Measurements from ENCODE around the gene PRM1.

DNA sequence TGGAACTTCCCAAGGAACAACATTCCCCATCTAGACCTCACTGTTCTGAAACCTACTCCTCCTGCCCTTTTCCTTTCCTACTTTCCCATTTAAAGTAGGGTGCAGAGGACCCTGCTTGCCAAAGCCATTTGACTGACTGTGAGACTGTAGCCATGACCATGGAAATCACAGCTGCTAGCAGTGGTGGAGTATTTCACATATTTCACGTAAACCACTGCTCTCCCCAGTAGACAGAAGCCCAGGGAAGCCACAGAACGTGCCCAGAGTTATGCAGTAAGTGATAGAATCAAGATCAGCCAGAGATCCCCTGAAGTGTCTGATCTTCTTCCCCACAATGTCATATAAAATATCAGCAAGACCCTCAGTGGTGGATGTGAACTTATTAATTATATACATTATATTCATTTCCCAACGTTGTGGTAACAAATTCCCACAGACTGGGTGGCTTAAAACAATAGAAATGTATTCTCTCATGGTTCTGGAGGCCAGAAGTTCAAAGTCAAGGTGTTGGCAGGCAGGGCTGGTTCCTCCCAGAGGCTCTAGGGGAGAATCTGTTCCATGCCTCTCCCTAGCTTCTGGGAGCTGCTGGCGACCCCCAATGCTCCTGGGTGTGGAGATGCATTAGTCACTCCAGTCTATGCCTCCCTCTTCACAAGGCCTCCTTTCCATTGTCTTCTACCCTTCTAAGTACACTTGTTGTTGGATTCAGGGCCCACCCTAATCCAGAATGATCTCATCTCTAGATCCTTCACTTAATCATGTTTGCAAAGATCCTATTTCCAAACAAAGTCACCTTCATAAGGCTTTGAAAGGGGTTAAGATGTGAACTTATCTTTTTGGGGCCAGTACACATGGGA lies 20.7 kb upstream of the PRM1 start:
- TF ChIP-seq, protein P1, sequence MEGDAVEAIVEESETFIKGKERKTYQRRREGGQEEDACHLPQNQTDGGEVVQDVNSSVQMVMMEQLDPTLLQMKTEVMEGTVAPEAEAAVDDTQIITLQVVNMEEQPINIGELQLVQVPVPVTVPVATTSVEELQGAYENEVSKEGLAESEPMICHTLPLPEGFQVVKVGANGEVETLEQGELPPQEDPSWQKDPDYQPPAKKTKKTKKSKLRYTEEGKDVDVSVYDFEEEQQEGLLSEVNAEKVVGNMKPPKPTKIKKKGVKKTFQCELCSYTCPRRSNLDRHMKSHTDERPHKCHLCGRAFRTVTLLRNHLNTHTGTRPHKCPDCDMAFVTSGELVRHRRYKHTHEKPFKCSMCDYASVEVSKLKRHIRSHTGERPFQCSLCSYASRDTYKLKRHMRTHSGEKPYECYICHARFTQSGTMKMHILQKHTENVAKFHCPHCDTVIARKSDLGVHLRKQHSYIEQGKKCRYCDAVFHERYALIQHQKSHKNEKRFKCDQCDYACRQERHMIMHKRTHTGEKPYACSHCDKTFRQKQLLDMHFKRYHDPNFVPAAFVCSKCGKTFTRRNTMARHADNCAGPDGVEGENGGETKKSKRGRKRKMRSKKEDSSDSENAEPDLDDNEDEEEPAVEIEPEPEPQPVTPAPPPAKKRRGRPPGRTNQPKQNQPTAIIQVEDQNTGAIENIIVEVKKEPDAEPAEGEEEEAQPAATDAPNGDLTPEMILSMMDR (IDR thresholded peaks at IDR 0.05), result no peak
- no peak for TF ChIP-seq SIN3A (IDR thresholded peaks at IDR 0.05; ENCODE audit: borderline replicate concordance, insufficient read depth, low read depth, low read length)

Measured in Panc1 (cell line).